ENCODE results near the gene TFF3.

Gene TFF3

DNA sequence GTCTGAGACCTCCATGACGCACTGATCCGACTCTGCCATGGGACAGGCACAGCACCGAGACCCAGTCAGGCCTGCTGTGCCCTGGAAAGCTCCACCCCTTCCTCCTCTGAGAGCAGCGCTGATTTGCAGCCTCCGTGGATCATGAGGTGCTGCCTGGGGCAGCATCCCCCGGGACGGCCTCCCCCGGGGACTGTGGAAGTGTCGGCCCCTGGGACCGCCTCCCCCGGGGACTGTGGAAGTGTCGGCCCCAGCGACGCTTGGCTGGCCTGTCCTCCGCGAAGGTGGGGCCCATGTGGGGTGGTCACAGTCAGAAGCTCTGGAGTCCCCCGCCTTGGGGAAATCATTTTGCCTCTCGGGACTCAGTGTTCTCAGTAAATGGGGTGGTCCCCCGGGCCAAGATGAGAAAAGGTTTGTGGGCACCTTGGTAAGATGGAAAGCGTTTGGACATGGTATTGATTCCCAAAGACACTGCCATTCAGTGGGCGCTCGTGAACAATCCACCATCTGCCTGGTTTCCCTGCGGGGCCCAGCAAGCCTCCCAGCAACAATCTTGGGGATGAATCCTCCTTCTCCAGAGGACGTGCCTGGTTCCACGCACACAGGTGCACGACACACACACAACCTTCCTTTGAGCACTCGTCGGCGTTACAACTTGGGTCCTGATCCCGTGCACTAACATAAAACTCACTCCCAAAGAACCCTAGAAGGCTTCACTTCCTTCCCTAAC is 32.6 kb upstream of the TFF3 start:
- Histone ChIP-seq H3K9me3 (ENCODE audit: control insufficient read depth in 5 of 5, low read length in 5 of 5) (no peaks in the 10 kb centered on the region), H3K9ac (ENCODE audit: low read length in 5 of 5) (no peak overlapping the region), H3K4me3 (ENCODE audit: low read depth in 1 of 5, low read length in 5 of 5) (no peak overlapping the region), H3K4me1 (ENCODE audit: control insufficient read depth in 5 of 5, insufficient read depth in 5 of 5, low read length in 5 of 5) (peaks cover 0 to 3% (median 0%) of the 10 kb centered on the region in 5 donors), H3K27ac (ENCODE audit: low read depth, low read length) (no peak overlapping the region), H3K27me3 (ENCODE audit: control insufficient read depth in 5 of 5, insufficient read depth in 4 of 5, low read length in 5 of 5) (peaks cover 0 to 12% (median 8%) of the 10 kb centered on the region in 5 donors), H3K36me3 (ENCODE audit: control insufficient read depth in 5 of 5, insufficient read depth in 5 of 5, low read length in 5 of 5) (no peaks in the 10 kb centered on the region)

GRCh38 chr21:42346866-42347600 is 31.8 kb upstream of the TFF3 start:
- no peak overlapping the region for H3K27ac ChIP-seq (ENCODE audit: low read depth, low read length)
- no peak overlapping the region for H3K4me3 ChIP-seq (ENCODE audit: low read depth in 1 of 5, low read length in 5 of 5)
- H3K9me3 ChIP-seq (ENCODE audit: control insufficient read depth in 5 of 5, low read length in 5 of 5): no peaks in the 10 kb centered on the region

GRCh38 chr21:42346441-42346840 is 31.2 kb upstream of the TFF3 start:
- Histone ChIP-seq H3K4me1 (ENCODE audit: control insufficient read depth in 5 of 5, insufficient read depth in 5 of 5, low read length in 5 of 5) (peaks cover 0 to 3% (median 0%) of the 10 kb centered on the region in 5 donors), H3K4me3 (ENCODE audit: low read depth in 1 of 5, low read length in 5 of 5) (no peak overlapping the region), H3K36me3 (ENCODE audit: control insufficient read depth in 5 of 5, insufficient read depth in 5 of 5, low read length in 5 of 5) (no peaks in the 10 kb centered on the region), H3K9me3 (ENCODE audit: control insufficient read depth in 5 of 5, low read length in 5 of 5) (no peaks in the 10 kb centered on the region), H3K27me3 (ENCODE audit: control insufficient read depth in 5 of 5, insufficient read depth in 4 of 5, low read length in 5 of 5) (peaks cover 0 to 12% (median 8%) of the 10 kb centered on the region in 5 donors), H3K27ac (ENCODE audit: low read depth, low read length) (no peak overlapping the region), H3K9ac (ENCODE audit: low read length in 5 of 5) (no peak overlapping the region)

More at GRCh38 chr21:42346866-42347600, 31.8 kb upstream of the TFF3 start:
- peaks cover 0 to 12% (median 8%) of the 10 kb centered on the region in 5 donors for H3K27me3 ChIP-seq (ENCODE audit: control insufficient read depth in 5 of 5, insufficient read depth in 4 of 5, low read length in 5 of 5)
- no peak overlapping the region for H3K9ac ChIP-seq (ENCODE audit: low read length in 5 of 5)
- H3K36me3 ChIP-seq (ENCODE audit: control insufficient read depth in 5 of 5, insufficient read depth in 5 of 5, low read length in 5 of 5): no peaks in the 10 kb centered on the region
- peaks cover 0 to 3% (median 0%) of the 10 kb centered on the region in 5 donors for H3K4me1 ChIP-seq (ENCODE audit: control insufficient read depth in 5 of 5, insufficient read depth in 5 of 5, low read length in 5 of 5)

DNA sequence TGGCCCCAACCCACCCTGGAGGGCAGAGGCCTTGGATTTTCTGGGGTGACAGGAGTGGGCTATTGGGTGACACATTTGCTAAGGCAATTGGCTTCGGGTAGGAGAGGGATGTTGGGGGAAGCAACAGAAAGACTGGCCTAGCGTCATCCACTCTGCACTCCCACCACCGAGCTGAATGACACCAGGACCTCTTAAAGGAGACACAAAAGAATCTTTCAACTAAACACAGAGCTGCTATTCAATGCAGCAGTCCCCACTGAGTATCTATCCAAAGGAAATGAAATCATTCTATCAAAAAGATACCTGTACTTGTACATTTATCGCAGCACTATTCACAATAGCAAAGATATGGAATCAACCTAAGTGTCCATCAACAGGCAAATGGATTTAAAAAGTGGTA is 29.4 kb upstream of the TFF3 start:
- H3K27ac ChIP-seq (ENCODE audit: low read depth, low read length): no peak overlapping the region
- H3K4me3 ChIP-seq (ENCODE audit: low read depth in 1 of 5, low read length in 5 of 5): no peak overlapping the region
- H3K9ac ChIP-seq (ENCODE audit: low read length in 5 of 5): no peak overlapping the region
- H3K27me3 ChIP-seq (ENCODE audit: control insufficient read depth in 5 of 5, insufficient read depth in 4 of 5, low read length in 5 of 5): peaks cover 0 to 12% (median 8%) of the 10 kb centered on the region in 5 donors
- no peaks in the 10 kb centered on the region for H3K4me1 ChIP-seq (ENCODE audit: control insufficient read depth in 5 of 5, insufficient read depth in 5 of 5, low read length in 5 of 5)
- H3K36me3 ChIP-seq (ENCODE audit: control insufficient read depth in 5 of 5, insufficient read depth in 5 of 5, low read length in 5 of 5): no peaks in the 10 kb centered on the region
- H3K9me3 ChIP-seq (ENCODE audit: control insufficient read depth in 5 of 5, low read length in 5 of 5): no peaks in the 10 kb centered on the region

DNA sequence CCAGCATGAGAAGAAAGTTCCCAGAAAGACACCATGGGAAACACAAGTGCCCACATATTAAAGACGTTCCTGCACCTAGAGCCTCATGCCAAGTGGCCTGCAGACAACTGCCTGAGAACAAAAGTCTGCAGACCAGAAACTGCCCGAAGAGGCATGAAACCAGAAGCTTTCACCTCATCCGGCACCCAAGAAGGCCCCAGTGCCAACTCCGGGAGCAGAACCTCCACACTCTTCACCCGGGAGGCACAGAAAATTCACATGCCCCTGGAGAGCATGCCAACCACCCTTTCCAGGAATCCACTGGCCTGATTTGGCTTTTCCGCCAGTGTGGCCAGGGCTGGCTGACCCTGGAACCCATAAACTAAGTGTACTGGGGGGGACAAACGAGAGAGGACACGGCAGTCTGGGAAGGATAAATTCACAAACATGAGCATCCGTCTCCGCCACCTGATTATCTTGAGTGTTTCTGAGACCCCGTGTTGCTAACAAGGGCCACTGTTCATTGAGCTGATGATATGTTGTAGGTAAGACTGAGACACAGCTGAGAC is 28.8 kb upstream of the TFF3 start:
- Histone ChIP-seq H3K4me3 (ENCODE audit: low read depth in 1 of 5, low read length in 5 of 5) (no peak overlapping the region), H3K9ac (ENCODE audit: low read length in 5 of 5) (no peak overlapping the region), H3K36me3 (ENCODE audit: control insufficient read depth in 5 of 5, insufficient read depth in 5 of 5, low read length in 5 of 5) (no peaks in the 10 kb centered on the region), H3K9me3 (ENCODE audit: control insufficient read depth in 5 of 5, low read length in 5 of 5) (no peaks in the 10 kb centered on the region), H3K27ac (ENCODE audit: low read depth, low read length) (no peak overlapping the region), H3K27me3 (ENCODE audit: control insufficient read depth in 5 of 5, insufficient read depth in 4 of 5, low read length in 5 of 5) (peaks cover 0 to 13% (median 6%) of the 10 kb centered on the region in 5 donors), H3K4me1 (ENCODE audit: control insufficient read depth in 5 of 5, insufficient read depth in 5 of 5, low read length in 5 of 5) (no peaks in the 10 kb centered on the region)

GRCh38 chr21:42343556-42343955 is 28.3 kb upstream of the TFF3 start:
- H3K4me1 ChIP-seq (ENCODE audit: control insufficient read depth in 5 of 5, insufficient read depth in 5 of 5, low read length in 5 of 5): no peaks in the 10 kb centered on the region
- H3K9ac ChIP-seq (ENCODE audit: low read length in 5 of 5): no peak overlapping the region
- no peaks in the 10 kb centered on the region for H3K9me3 ChIP-seq (ENCODE audit: control insufficient read depth in 5 of 5, low read length in 5 of 5)
- no peak overlapping the region for H3K27ac ChIP-seq (ENCODE audit: low read depth, low read length)
- H3K36me3 ChIP-seq (ENCODE audit: control insufficient read depth in 5 of 5, insufficient read depth in 5 of 5, low read length in 5 of 5): no peaks in the 10 kb centered on the region
- H3K27me3 ChIP-seq (ENCODE audit: control insufficient read depth in 5 of 5, insufficient read depth in 4 of 5, low read length in 5 of 5): peaks cover 0 to 16% (median 3%) of the 10 kb centered on the region in 5 donors
- no peak overlapping the region for H3K4me3 ChIP-seq (ENCODE audit: low read depth in 1 of 5, low read length in 5 of 5)

DNA sequence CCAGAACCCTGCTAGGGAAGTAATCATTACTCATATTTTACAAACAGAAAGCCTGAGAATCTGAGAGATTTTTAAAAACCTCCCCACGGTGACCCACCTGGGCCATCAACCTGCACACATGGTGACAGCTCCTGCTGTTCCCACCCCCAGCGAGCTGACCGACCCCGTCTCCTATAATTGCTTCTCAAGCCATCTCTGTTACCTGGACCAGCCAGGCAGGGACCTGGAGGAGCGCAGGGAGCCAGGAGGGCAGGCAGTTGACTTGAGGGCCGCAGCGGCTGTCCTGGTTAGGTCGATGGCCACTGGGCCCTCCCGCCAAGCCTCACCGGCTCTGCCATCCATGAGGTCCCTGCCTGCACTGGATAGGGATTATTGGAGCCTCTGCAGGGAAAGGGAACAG is 27.9 kb upstream of the TFF3 start:
- Histone ChIP-seq H3K4me3 (ENCODE audit: low read depth in 1 of 5, low read length in 5 of 5) (no peak overlapping the region), H3K4me1 (ENCODE audit: control insufficient read depth in 5 of 5, insufficient read depth in 5 of 5, low read length in 5 of 5) (peaks cover 0 to 4% (median 0%) of the 10 kb centered on the region in 5 donors), H3K36me3 (ENCODE audit: control insufficient read depth in 5 of 5, insufficient read depth in 5 of 5, low read length in 5 of 5) (no peaks in the 10 kb centered on the region), H3K27ac (ENCODE audit: low read depth, low read length) (no peak overlapping the region), H3K27me3 (ENCODE audit: control insufficient read depth in 5 of 5, insufficient read depth in 4 of 5, low read length in 5 of 5) (peaks cover 0 to 16% (median 3%) of the 10 kb centered on the region in 5 donors), H3K9me3 (ENCODE audit: control insufficient read depth in 5 of 5, low read length in 5 of 5) (no peaks in the 10 kb centered on the region), H3K9ac (ENCODE audit: low read length in 5 of 5) (no peak overlapping the region)

GRCh38 chr21:42341776-42342542 is 26.8 kb upstream of the TFF3 start:
- no peaks in the 10 kb centered on the region for H3K36me3 ChIP-seq (ENCODE audit: control insufficient read depth in 5 of 5, insufficient read depth in 5 of 5, low read length in 5 of 5)
- H3K27me3 ChIP-seq (ENCODE audit: control insufficient read depth in 5 of 5, insufficient read depth in 4 of 5, low read length in 5 of 5): peaks cover 0 to 12% (median 4%) of the 10 kb centered on the region in 5 donors
- H3K4me1 ChIP-seq (ENCODE audit: control insufficient read depth in 5 of 5, insufficient read depth in 5 of 5, low read length in 5 of 5): peaks cover 0 to 8% (median 0%) of the 10 kb centered on the region in 5 donors
- no peak overlapping the region for H3K4me3 ChIP-seq (ENCODE audit: low read depth in 1 of 5, low read length in 5 of 5)
- no peaks in the 10 kb centered on the region for H3K9me3 ChIP-seq (ENCODE audit: control insufficient read depth in 5 of 5, low read length in 5 of 5)
- H3K27ac ChIP-seq (ENCODE audit: low read depth, low read length): no peak overlapping the region
- H3K9ac ChIP-seq (ENCODE audit: low read length in 5 of 5): no peak overlapping the region

DNA sequence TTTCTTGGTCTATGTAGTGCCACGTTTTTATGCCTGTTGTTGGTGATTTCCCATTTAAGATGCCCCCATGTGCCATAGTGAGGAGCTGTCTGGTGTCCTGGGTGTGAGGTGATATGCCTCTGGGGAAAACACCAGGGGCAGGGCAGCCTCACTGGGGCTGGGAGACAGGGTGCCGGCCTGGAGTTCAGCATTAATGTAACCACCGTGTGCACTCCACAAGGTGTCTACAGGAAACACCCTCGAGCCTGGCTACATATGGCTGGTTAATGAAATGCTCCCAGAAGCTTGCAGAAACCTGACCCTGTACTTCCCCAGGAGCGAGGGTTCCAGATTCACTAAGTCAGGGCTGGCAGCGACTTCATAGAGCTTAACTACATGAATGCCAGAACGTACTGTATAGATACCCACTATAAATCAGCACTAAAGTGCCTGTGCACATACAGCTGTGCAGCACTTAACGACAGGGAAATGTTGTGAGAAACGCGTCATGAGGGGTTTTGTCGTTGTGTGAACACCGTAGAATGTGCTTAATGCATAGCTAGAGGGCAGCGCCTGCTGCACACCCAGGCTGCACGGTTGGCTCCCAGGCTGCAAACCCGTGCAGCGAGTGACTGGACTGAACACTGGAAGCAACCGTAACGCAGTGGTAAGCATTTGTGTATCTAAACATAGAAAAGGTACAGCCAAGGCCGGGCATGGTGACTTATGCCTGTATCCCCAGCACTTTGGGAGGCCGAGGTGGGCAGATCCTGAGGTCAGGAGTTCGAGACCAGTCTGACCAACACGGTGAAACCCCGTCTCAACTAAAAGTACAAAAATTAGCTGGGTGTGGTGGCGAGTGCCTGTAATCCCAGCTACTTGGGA is 25.2 kb upstream of the TFF3 start:
- H3K27me3 ChIP-seq (ENCODE audit: control insufficient read depth in 5 of 5, insufficient read depth in 4 of 5, low read length in 5 of 5): peaks cover 0 to 16% (median 8%) of the 10 kb centered on the region in 5 donors
- H3K4me3 ChIP-seq (ENCODE audit: low read depth in 1 of 5, low read length in 5 of 5): no peak overlapping the region
- H3K36me3 ChIP-seq (ENCODE audit: control insufficient read depth in 5 of 5, insufficient read depth in 5 of 5, low read length in 5 of 5): no peaks in the 10 kb centered on the region
- no peaks in the 10 kb centered on the region for H3K9me3 ChIP-seq (ENCODE audit: control insufficient read depth in 5 of 5, low read length in 5 of 5)
- no peak overlapping the region for H3K27ac ChIP-seq (ENCODE audit: low read depth, low read length)
- H3K4me1 ChIP-seq (ENCODE audit: control insufficient read depth in 5 of 5, insufficient read depth in 5 of 5, low read length in 5 of 5): peaks cover 0 to 8% (median 0%) of the 10 kb centered on the region in 5 donors
- no peak overlapping the region for H3K9ac ChIP-seq (ENCODE audit: low read length in 5 of 5)

Data from subcutaneous abdominal adipose tissue (tissue), 5 donors.